GM18951 (cell line): Measurements from ENCODE around the gene CAPZA2.

Experiments used
- POLR2A ChIP-seq: IDR thresholded peaks from 4 replicates; pipeline ENCODE4 v1.6.1; 2011; ENCODE audit warnings: mild to moderate bottlenecking; ENCODE audit not compliant: insufficient read length, insufficient read depth; ENCODE audit errors: extremely low read depth
- in situ Hi-C: fragments of 300-500 bp; cut with MboI; formaldehyde crosslinking; loops from one replicate; pipeline ENCODE4 v1.12.0; 2022; ENCODE audit warnings: low sequenced_read_pairs, mixed read lengths, inconsistent platforms; ENCODE audit not compliant: unreplicated experiment

CAPZA2 gene

GRCh38 chr7:116912269-116912909 lies 50.0 kb downstream of the CAPZA2 start:
- in situ Hi-C loops, result no loop called here

GRCh38 chr7:116918704-116919103 lies 56.3 kb downstream of the CAPZA2 start:
- TF ChIP-seq POLR2A, result no peak
- in situ Hi-C loops, result no loop called here

More at GRCh38 chr7:116912269-116912909, 50.0 kb downstream of the CAPZA2 start:
- TF ChIP-seq POLR2A, result no peak

GRCh38 chr7:116920359-116920758 lies 58.0 kb downstream of the CAPZA2 start:
- TF ChIP-seq POLR2A, result no peak
- in situ Hi-C loops, result no loop called here

DNA sequence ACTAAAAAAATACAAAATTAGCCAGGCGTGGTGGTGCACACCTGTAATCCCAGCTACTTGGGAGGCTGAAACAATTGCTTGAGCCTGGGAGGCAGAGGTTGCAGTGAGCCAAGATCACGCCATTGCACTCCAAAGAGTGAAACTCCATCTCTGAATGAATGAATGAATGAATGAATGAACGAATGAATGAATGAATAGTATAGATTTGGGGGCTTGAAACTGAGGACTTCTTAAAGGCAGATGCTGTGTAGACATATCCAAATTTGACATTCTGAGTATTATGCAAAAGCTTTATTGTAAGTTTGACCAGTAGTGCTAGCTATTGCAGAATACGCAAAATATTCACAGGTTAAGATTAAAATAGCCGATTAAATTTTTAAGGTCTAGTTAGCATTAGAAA lies 60.2 kb downstream of the CAPZA2 start:
- TF ChIP-seq POLR2A, result no peak
- in situ Hi-C loops, result no loop called here

- TF ChIP-seq POLR2A, result no peak
- in situ Hi-C loops, result loop anchor here (25.0 kb wide), 1 partner anchor 463 kb away; no protein-coding TSS in a partner anchor
Observed at GRCh38 chr7:116924741-116925140, 62.4 kb downstream of the CAPZA2 start.

- in situ Hi-C loops, result loop anchor here (25.0 kb wide), 1 partner anchor 458 kb away; no protein-coding TSS in a partner anchor
- TF ChIP-seq POLR2A, result no peak
Observed at GRCh38 chr7:116929021-116929420, 66.6 kb downstream of the CAPZA2 start.

DNA sequence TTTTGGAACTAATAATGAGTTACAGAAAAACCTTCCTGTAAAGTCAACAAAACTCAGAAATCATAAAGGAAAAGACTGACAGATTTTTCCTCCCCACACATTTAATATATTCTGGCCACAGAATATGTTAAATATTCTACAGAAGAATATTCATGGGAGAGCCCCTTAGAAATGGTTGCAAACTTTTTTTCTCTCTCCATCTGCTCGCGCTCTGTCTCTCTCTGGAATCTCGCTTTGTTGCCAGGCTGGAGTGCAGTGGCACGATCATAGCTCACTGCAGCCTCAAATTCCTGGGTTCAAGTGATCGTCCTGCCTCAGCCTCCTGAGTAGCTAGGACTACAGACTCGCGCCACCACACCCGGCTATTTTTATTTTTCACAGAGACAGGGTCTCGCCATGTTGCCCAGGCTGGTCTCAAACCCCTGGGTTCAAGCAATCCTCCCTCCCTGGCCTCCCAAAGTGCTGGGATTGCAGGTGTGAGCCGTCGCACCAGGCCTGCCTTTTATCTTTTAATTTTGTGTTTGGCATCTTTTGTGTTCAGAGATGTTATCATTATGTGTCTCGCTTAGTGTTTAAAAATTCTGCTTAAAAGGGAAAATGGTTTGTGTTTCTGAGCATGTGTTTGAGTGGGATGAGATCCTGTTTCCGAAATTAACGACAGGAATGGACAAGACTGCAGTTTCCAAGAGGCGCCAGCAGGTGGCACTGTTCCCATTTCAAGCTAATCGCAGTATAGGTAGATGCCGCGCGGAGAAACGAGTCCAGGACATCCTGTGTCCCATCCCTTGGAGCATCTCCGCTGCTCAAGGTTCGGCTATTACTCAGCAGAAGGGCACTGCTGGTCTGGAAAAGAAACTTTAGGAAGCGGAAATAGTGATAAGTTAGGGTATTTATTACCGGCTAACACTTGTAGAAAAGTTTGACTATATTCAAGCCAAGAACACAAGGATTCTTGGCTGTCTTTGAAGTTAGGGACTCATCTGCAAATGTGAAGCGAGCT lies 67.8 kb downstream of the CAPZA2 start:
- in situ Hi-C loops, result loop anchor here (10.0 to 25.0 kb wide), 2 partner anchors 195 to 457 kb away; no protein-coding TSS in a partner anchor
- TF ChIP-seq POLR2A, result no peak

DNA sequence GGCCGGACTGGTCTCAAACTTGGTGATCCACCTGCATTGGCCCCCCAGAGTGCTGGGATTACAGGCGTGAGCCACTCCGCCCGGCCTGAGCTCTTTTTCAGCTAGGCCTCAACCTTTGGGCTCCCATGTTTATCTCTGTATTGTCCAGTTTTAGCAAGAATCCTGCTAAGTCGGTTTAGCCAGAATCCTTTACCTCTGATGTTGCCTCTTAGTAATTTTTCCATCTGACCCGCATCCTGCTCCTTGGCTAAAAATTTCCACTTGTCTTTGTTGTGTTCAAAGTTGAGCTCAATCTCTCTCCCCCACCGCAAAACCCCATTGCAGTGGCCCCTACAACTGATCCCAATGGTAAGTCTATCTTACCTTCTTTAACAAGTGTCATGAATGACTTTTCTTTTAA lies 70.2 kb downstream of the CAPZA2 start:
- in situ Hi-C loops, result loop anchor here (10.0 to 25.0 kb wide), 2 partner anchors 192 to 455 kb away; no protein-coding TSS in a partner anchor
- TF ChIP-seq POLR2A, result no peak

DNA sequence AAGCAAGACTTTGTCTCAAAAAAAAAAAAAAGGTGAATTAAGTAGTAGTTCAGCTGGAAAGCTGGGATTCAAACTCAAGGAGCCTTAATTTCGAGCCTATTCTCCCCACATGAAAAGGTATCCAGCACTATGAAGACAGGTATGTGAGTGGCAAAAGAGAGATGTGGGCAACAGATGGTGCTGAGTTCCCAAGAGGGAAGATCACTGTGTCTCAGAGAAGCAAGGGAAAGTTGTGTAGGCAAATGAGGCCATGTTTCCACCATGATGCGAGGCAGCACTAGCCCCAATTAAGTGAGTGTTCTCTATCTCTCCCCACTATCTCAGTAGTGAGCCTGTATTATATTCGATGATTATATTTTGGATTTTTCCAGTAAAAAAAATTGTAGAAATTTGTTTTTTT lies 71.1 kb downstream of the CAPZA2 start:
- TF ChIP-seq POLR2A, result no peak
- in situ Hi-C loops, result loop anchor here (10.0 to 25.0 kb wide), 2 partner anchors 191 to 454 kb away; no protein-coding TSS in a partner anchor

GRCh38 chr7:116934580-116934979 lies 72.2 kb downstream of the CAPZA2 start:
- TF ChIP-seq POLR2A, result no peak
- in situ Hi-C loops, result loop anchor here (10.0 to 25.0 kb wide), 2 partner anchors 190 to 453 kb away; no protein-coding TSS in a partner anchor

DNA sequence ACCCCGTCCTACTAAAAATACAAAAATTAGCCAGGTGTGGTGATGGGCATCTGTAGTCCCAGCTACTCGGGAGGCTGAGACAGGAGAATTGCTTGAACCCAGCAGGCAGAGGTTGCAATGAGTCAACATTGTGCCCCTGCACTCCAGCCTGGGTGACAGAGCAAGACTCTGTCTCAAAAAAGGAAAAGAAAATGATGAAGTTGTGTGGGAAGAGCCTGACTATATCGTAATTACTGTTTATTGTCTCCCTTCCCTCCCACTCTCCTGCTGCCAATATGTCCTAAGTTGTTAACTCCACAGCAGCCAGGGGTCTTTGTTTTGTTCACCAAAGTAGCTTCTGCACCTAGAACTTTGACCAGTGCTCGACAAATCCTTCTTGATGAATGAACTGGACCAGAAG lies 74.5 kb downstream of the CAPZA2 start:
- in situ Hi-C loops, result loop anchor here (10.0 to 25.0 kb wide), 2 partner anchors 188 to 450 kb away; no protein-coding TSS in a partner anchor

DNA sequence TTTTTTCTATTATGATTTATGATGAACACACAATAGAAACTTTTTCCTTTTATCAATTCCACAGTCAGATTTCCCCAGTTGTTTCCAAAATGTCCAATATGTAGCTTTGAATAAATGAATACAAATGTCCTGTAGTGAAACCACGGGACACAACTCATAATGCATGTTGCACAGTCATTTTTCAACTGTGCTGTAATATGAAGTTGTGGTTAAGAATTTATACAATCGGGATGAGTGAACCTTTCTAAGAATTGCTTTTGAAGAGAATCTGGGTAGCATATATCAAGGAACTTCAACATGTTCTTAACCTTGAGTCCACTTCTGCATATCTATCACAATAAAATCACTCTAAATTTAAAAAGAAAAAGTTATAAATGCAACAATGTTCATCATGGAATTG lies 76.3 kb downstream of the CAPZA2 start:
- no peak for TF ChIP-seq POLR2A
- in situ Hi-C loops, result loop anchor here (10.0 to 25.0 kb wide), 2 partner anchors 186 to 449 kb away; no protein-coding TSS in a partner anchor

- in situ Hi-C loops, result loop anchor here (25.0 kb wide), 1 partner anchor 446 kb away; no protein-coding TSS in a partner anchor
- no peak for TF ChIP-seq POLR2A
Observed at GRCh38 chr7:116940689-116941370, 78.4 kb downstream of the CAPZA2 start.

GRCh38 chr7:116942504-116942903 lies 80.1 kb downstream of the CAPZA2 start:
- in situ Hi-C loops, result loop anchor here (25.0 kb wide), 1 partner anchor 445 kb away; no protein-coding TSS in a partner anchor

More at GRCh38 chr7:116942504-116942903, 80.1 kb downstream of the CAPZA2 start:
- TF ChIP-seq POLR2A, result no peak
